IMR-90 (cell line): ENCODE results near the gene MICALL2. TPM values are rescaled to one million over a fixed set of nuclear protein-coding genes. Genes with fewer than 3 reads are reported as not detected.

Source experiments
- ATAC-seq: fragments of 200-7000 bp; cut with Tn5 transposase; 2 replicates; pipeline ENCODE4 v1.9.1; 2020; ENCODE audit warnings: low read depth, mild to moderate bottlenecking, moderate library complexity
- BruUV-seq: library from RNA; stranded (reverse); fragments of 400-500 nt; replicated peaks from 2 replicates; lab custom pipeline; 2021; lab: Mats Ljungman, UMichigan
- CTCF ChIA-PET: fragments of 300-600 bp; formaldehyde crosslinking; extraction: SDS; loops from one replicate; lab custom pipeline; 2021; ENCODE audit warnings: antibody characterized with exemption; lab: Yijun Ruan, JAX
- POLR2A ChIA-PET: fragments of 300-600 bp; sonication (Branson Sonifier 250); formaldehyde crosslinking; loops from one replicate; lab custom pipeline; 2022; ENCODE audit warnings: antibody characterized with exemption; ENCODE audit not compliant: unreplicated experiment; lab: Charles Lee
- DNase-seq: peaks from one replicate; pipeline ENCODE4 v3.0.0; 2013
- H2AFZ ChIP-seq: replicated peaks from 2 replicates; pipeline ENCODE3; 2013; ENCODE audit warnings: low read length, mild to moderate bottlenecking; ENCODE audit not compliant: poor library complexity
- H2AK5ac ChIP-seq: 2 replicates; pipeline ENCODE4 v1.6.1; 2013; ENCODE audit warnings: low read depth, low read length, inconsistent platforms
- H2AK9ac ChIP-seq: replicated peaks from 2 replicates; pipeline ENCODE3; 2013; ENCODE audit warnings: mild to moderate bottlenecking, low read depth, low read length, moderate library complexity; ENCODE audit not compliant: poor library complexity
- H2BK120ac ChIP-seq: 2 replicates; pipeline ENCODE4 v1.6.1; 2013; ENCODE audit warnings: low read depth, low read length, inconsistent platforms
- H2BK15ac ChIP-seq: 3 replicates; pipeline ENCODE4 v1.6.1; 2013; ENCODE audit warnings: low read depth, low read length, inconsistent platforms
- H2BK20ac ChIP-seq: 2 replicates; pipeline ENCODE4 v1.6.1; 2013; ENCODE audit warnings: low read depth, mild to moderate bottlenecking, inconsistent platforms, low read length, moderate library complexity
- H2BK5ac ChIP-seq: 2 replicates; pipeline ENCODE4 v1.6.1; 2013; ENCODE audit warnings: mild to moderate bottlenecking, low read depth, low read length, inconsistent platforms; ENCODE audit not compliant: poor library complexity, severe bottlenecking
- H3K14ac ChIP-seq: replicated peaks from 2 replicates; pipeline ENCODE4 v1.6.1; 2013; ENCODE audit warnings: low read depth, low read length, inconsistent platforms
- H3K18ac ChIP-seq: 2 replicates; pipeline ENCODE4 v1.6.1; 2013; ENCODE audit warnings: low read depth, low read length, control low read depth
- H3K23ac ChIP-seq: 2 replicates; pipeline ENCODE4 v1.6.1; 2013; ENCODE audit warnings: low read depth, low read length, inconsistent platforms
- H3K27ac ChIP-seq: 2 replicates; pipeline ENCODE4 v1.5.1; 2013; ENCODE audit warnings: mild to moderate bottlenecking, control low read depth, low read length; ENCODE audit not compliant: insufficient read depth
- H3K27me3 ChIP-seq: 2 replicates; pipeline ENCODE4 v1.6.1; 2013; ENCODE audit warnings: low read length; ENCODE audit not compliant: control insufficient read depth, insufficient read depth
- H3K36me3 ChIP-seq: 2 replicates; pipeline ENCODE4 v1.6.1; 2013; ENCODE audit warnings: low read length, mixed read lengths; ENCODE audit not compliant: control insufficient read depth, insufficient read depth
- H3K4ac ChIP-seq: 2 replicates; pipeline ENCODE4 v1.6.1; 2013; ENCODE audit warnings: low read depth, low read length, inconsistent platforms
- H3K4me1 ChIP-seq: 2 replicates; pipeline ENCODE4 v1.6.1; 2013; ENCODE audit warnings: low read length, mixed read lengths; ENCODE audit not compliant: control insufficient read depth, insufficient read depth
- H3K4me2 ChIP-seq: 2 replicates; pipeline ENCODE4 v1.6.1; 2013; ENCODE audit warnings: low read depth, mild to moderate bottlenecking, control low read depth, low read length, moderate library complexity
- H3K4me3 ChIP-seq: 2 replicates; pipeline ENCODE4 v1.5.1; 2013; ENCODE audit warnings: low read depth, mild to moderate bottlenecking, control low read depth, low read length, moderate library complexity; ENCODE audit not compliant: insufficient read depth
- H3K56ac ChIP-seq: 2 replicates; pipeline ENCODE4 v1.6.1; 2013; ENCODE audit warnings: low read length, inconsistent platforms; ENCODE audit not compliant: insufficient read depth; ENCODE audit errors: extremely low read depth
- H3K79me1 ChIP-seq, 2 experiments: 2 replicates each; pipeline ENCODE4 v1.6.1; 2013; ENCODE audit warnings: low read length in 2 of 2, inconsistent platforms in 1 of 2, low read depth in 1 of 2
- H3K9ac ChIP-seq: 2 replicates; pipeline ENCODE4 v1.6.1; 2013; ENCODE audit warnings: low read depth, low read length, control low read depth
- H3K9me1 ChIP-seq: 2 replicates; pipeline ENCODE4 v1.6.1; 2013; ENCODE audit warnings: low read length, inconsistent platforms; ENCODE audit not compliant: insufficient read depth
- H3K9me3 ChIP-seq: 2 replicates; pipeline ENCODE4 v1.6.1; 2013; ENCODE audit warnings: low read length; ENCODE audit not compliant: control insufficient read depth, insufficient read depth
- H4K20me1 ChIP-seq: 2 replicates; pipeline ENCODE4 v1.6.1; 2013; ENCODE audit warnings: low read length, inconsistent platforms; ENCODE audit not compliant: insufficient read depth
- H4K5ac ChIP-seq: 2 replicates; pipeline ENCODE4 v1.6.1; 2013; ENCODE audit warnings: mild to moderate bottlenecking, low read depth, low read length, control low read depth
- H4K8ac ChIP-seq, 2 experiments: 2 replicates each; pipeline ENCODE4 v1.6.1; 2013; ENCODE audit warnings: low read depth in 2 of 2, low read length in 2 of 2, control low read depth in 1 of 2, inconsistent platforms in 1 of 2
- H4K91ac ChIP-seq: 2 replicates; pipeline ENCODE4 v1.6.1; 2013; ENCODE audit warnings: low read depth, low read length, inconsistent platforms; ENCODE audit not compliant: insufficient read depth
- BHLHE40 ChIP-seq: fragments of 150-350 bp; IDR thresholded peaks from 2 replicates; pipeline ENCODE4 v1.6.1; 2016; ENCODE audit warnings: mild to moderate bottlenecking, low read depth, low read length
- CEBPB ChIP-seq: IDR thresholded peaks from 2 replicates; pipeline ENCODE4 v1.6.1; 2012; ENCODE audit warnings: low read depth, low read length, improper control_type of control experiment
- CHD1 ChIP-seq: IDR thresholded peaks from 2 replicates; pipeline ENCODE4 v1.6.1; 2012; ENCODE audit warnings: low read depth, low read length, improper control_type of control experiment
- FOS ChIP-seq: fragments of 150-350 bp; IDR thresholded peaks from 2 replicates; pipeline ENCODE4 v1.6.1; 2016; ENCODE audit warnings: low read depth, low read length
- MAFK ChIP-seq: IDR thresholded peaks from 2 replicates; pipeline ENCODE4 v1.6.1; 2012; ENCODE audit warnings: low read depth, low read length, improper control_type of control experiment
- MAZ ChIP-seq: IDR thresholded peaks from 2 replicates; pipeline ENCODE4 v1.6.1; 2012; ENCODE audit warnings: low read depth, mild to moderate bottlenecking, low read length, improper control_type of control experiment, moderate library complexity, borderline replicate concordance
- MXI1 ChIP-seq: IDR thresholded peaks from 2 replicates; pipeline ENCODE4 v1.6.1; 2012; ENCODE audit warnings: low read depth, mild to moderate bottlenecking, low read length, moderate library complexity, borderline replicate concordance
- NFE2L2 ChIP-seq: fragments of 150-350 bp; IDR thresholded peaks from 2 replicates; pipeline ENCODE4 v1.6.1; 2016; ENCODE audit warnings: low read depth, mild to moderate bottlenecking, low read length
- POLR2A ChIP-seq: IDR thresholded peaks from 2 replicates; pipeline ENCODE4 v1.6.1; 2012; ENCODE audit warnings: mild to moderate bottlenecking, low read depth, low read length
- RAD21 ChIP-seq: IDR thresholded peaks from 2 replicates; pipeline ENCODE4 v1.6.1; 2012; ENCODE audit warnings: low read length, improper control_type of control experiment
- RCOR1 ChIP-seq: IDR thresholded peaks from 2 replicates; pipeline ENCODE4 v1.6.1; 2012; ENCODE audit warnings: mild to moderate bottlenecking, low read length, improper control_type of control experiment; ENCODE audit not compliant: insufficient replicate concordance
- RFX5 ChIP-seq: IDR thresholded peaks from 2 replicates; pipeline ENCODE4 v1.8.0; 2012; ENCODE audit warnings: low read depth, mild to moderate bottlenecking, low read length, moderate library complexity
- SMC3 ChIP-seq: fragments of 150-350 bp; IDR thresholded peaks from 2 replicates; pipeline ENCODE4 v1.6.1; 2016; ENCODE audit warnings: low read depth, mild to moderate bottlenecking, antibody characterized with exemption, low read length, moderate library complexity
- WGBS, 2 experiments: methylation state at CpG; one replicate each; pipeline versions ENCODE4 v1.1.5 to v1.1.7; 2013; ENCODE audit warnings: missing lambda C conversion rate in 2 of 2; ENCODE audit not compliant: insufficient read length in 1 of 2; ENCODE audit errors: extremely low coverage in 2 of 2; 5-methylcytosine and 5-hydroxymethylcytosine counted together
- dilution Hi-C: fragments of 300-500 bp; cut with HindIII; formaldehyde crosslinking; loops from one replicate; pipeline ENCODE4 v1.14.3; 2018; ENCODE audit warnings: low sequenced_read_pairs; ENCODE audit not compliant: unreplicated experiment
- in situ Hi-C: fragments of 300-500 bp; cut with MboI; formaldehyde crosslinking; loops from 3 replicates; pipeline ENCODE4 v1.14.3; 2019; ENCODE audit warnings: low sequenced_read_pairs, inconsistent platforms, mixed read lengths
- intact Hi-C: fragments of 100-400 bp; cut with micrococcal nuclease; formaldehyde crosslinking; loops from 2 replicates; pipeline ENCODE4 v1.10.0; 2022
- polyA plus RNA-seq, 3 experiments: library from polyadenylated mRNA; depleted of rRNA; stranded (reverse); fragments of >200 nt; gene quantifications; 2 replicates each; pipeline ENCODE4 v1.2.3, GENCODE V29; 2012; ENCODE audit warnings: low replicate concordance in 1 of 3
- total RNA-seq: library from RNA; depleted of rRNA; stranded (reverse); fragments of >200 nt; gene quantifications from 2 replicates; pipeline ENCODE4 v1.2.3, GENCODE V29; 2012
- TF ChIP-seq, protein P1 (sequence below): fragments of 150-350 bp; IDR thresholded peaks from 2 replicates; pipeline ENCODE4 v1.6.1; 2017; ENCODE audit warnings: mild to moderate bottlenecking, antibody characterized with exemption, low read length, low read depth
- TF ChIP-seq, protein P2 (sequence below): fragments of 150-350 bp; IDR thresholded peaks from 2 replicates; pipeline ENCODE4 v1.6.1; 2016; ENCODE audit warnings: low read depth, mild to moderate bottlenecking, low read length, moderate library complexity, borderline replicate concordance
- TF ChIP-seq, protein P3 (sequence below): conservative IDR thresholded peaks from 2 replicates; pipeline ENCODE4 v1.5.1; 2012; ENCODE audit warnings: mild to moderate bottlenecking, low read depth, low read length, improper control_type of control experiment

Gene MICALL2
- total and polyA plus RNA-seq, 2 of the 4 experiments (the other 2 are of a cell fraction): 6.6 to 34.1 TPM

DNA sequence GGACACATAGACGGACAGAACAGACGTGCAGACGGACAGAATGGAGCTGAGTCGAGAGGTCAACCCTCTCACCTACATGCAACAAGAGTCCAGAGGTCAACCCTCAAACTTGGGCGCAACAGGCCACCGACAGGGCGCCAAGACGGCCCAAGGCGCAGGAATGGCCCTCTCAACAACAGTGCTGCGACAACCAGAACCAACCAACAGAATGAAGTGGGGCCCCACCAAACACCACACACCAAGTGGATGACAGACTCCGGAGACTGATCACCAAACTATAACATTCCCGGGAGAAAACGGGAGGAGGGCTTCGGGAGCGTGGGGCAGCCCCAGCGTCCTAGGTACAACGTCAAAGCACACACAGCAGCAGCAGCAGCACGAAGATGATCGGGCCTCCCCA lies 31.6 kb upstream of the MICALL2 start:
- H3K18ac ChIP-seq: no peak overlapping the region
- ATAC-seq: no peak
- H2AFZ ChIP-seq: no peak overlapping the region
- H3K4me3 ChIP-seq: no peak overlapping the region
- no peaks in the 10 kb centered on the region for H3K9me3 ChIP-seq
- no peak overlapping the region for H3K9ac ChIP-seq
- in situ Hi-C loops: no loop called here
- H3K27me3 ChIP-seq: no peaks in the 10 kb centered on the region
- H3K4me1 ChIP-seq: no peaks in the 10 kb centered on the region
- no peak for TF ChIP-seq MXI1
- TF ChIP-seq, protein P1, sequence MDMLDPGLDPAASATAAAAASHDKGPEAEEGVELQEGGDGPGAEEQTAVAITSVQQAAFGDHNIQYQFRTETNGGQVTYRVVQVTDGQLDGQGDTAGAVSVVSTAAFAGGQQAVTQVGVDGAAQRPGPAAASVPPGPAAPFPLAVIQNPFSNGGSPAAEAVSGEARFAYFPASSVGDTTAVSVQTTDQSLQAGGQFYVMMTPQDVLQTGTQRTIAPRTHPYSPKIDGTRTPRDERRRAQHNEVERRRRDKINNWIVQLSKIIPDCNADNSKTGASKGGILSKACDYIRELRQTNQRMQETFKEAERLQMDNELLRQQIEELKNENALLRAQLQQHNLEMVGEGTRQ: no peak
- TF ChIP-seq, protein P2, sequence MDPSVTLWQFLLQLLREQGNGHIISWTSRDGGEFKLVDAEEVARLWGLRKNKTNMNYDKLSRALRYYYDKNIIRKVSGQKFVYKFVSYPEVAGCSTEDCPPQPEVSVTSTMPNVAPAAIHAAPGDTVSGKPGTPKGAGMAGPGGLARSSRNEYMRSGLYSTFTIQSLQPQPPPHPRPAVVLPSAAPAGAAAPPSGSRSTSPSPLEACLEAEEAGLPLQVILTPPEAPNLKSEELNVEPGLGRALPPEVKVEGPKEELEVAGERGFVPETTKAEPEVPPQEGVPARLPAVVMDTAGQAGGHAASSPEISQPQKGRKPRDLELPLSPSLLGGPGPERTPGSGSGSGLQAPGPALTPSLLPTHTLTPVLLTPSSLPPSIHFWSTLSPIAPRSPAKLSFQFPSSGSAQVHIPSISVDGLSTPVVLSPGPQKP: no peak
- TF ChIP-seq RFX5: no peak
- no peak for TF ChIP-seq FOS
- TF ChIP-seq RCOR1: no peak
- TF ChIP-seq, protein P3, sequence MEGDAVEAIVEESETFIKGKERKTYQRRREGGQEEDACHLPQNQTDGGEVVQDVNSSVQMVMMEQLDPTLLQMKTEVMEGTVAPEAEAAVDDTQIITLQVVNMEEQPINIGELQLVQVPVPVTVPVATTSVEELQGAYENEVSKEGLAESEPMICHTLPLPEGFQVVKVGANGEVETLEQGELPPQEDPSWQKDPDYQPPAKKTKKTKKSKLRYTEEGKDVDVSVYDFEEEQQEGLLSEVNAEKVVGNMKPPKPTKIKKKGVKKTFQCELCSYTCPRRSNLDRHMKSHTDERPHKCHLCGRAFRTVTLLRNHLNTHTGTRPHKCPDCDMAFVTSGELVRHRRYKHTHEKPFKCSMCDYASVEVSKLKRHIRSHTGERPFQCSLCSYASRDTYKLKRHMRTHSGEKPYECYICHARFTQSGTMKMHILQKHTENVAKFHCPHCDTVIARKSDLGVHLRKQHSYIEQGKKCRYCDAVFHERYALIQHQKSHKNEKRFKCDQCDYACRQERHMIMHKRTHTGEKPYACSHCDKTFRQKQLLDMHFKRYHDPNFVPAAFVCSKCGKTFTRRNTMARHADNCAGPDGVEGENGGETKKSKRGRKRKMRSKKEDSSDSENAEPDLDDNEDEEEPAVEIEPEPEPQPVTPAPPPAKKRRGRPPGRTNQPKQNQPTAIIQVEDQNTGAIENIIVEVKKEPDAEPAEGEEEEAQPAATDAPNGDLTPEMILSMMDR: no peak
- TF ChIP-seq MAFK: no peak
- no peak for TF ChIP-seq CHD1
- TF ChIP-seq POLR2A: no peak
- no peak for TF ChIP-seq MAZ
- no peak for TF ChIP-seq SMC3
- no peak for TF ChIP-seq CEBPB
- TF ChIP-seq RAD21: no peak
- TF ChIP-seq BHLHE40: no peak
- TF ChIP-seq NFE2L2: no peak
- DNase-seq: no peak
- H4K20me1 ChIP-seq: peaks cover 4% of the 10 kb centered on the region; the same call in 1 of the 2 replicates
- dilution Hi-C loops: no loop called here
- WGBS, 2 experiments: 95% methylated on average over 8 of the region's 19 CpGs; no CpG with 5 or more reads in 1 of the 2 experiments
- H2BK20ac ChIP-seq: no peak overlapping the region
- intact Hi-C loops: no loop called here
- H2AK9ac ChIP-seq: no peak overlapping the region
- H2BK120ac ChIP-seq: no peak overlapping the region
- no TSS peak for BruUV-seq
- ChIA-PET POLR2A (no interaction called here), CTCF (no interaction called here)
- no peak overlapping the region for H3K14ac ChIP-seq
- no peak overlapping the region for H3K4ac ChIP-seq
- H4K8ac ChIP-seq: no peak overlapping the region
- no peak overlapping the region for H3K56ac ChIP-seq
- no peak overlapping the region for H3K4me2 ChIP-seq
- H3K27ac ChIP-seq: no peak overlapping the region
- H3K36me3 ChIP-seq: peaks cover 70% of the 10 kb centered on the region
- H4K91ac ChIP-seq: no peak overlapping the region
- no peak overlapping the region for H3K23ac ChIP-seq
- H2BK5ac ChIP-seq: no peak overlapping the region
- no peak overlapping the region for H4K5ac ChIP-seq
- peaks cover 0 to 9% of the 10 kb centered on the region in 2 experiments; a peak in 1 of 4 replicates for H3K79me1 ChIP-seq
- H2AK5ac ChIP-seq: no peak overlapping the region
- no peak overlapping the region for H2BK15ac ChIP-seq
- no peaks in the 10 kb centered on the region for H3K9me1 ChIP-seq
